ENCODE measurements around the gene AXL.

DNA sequence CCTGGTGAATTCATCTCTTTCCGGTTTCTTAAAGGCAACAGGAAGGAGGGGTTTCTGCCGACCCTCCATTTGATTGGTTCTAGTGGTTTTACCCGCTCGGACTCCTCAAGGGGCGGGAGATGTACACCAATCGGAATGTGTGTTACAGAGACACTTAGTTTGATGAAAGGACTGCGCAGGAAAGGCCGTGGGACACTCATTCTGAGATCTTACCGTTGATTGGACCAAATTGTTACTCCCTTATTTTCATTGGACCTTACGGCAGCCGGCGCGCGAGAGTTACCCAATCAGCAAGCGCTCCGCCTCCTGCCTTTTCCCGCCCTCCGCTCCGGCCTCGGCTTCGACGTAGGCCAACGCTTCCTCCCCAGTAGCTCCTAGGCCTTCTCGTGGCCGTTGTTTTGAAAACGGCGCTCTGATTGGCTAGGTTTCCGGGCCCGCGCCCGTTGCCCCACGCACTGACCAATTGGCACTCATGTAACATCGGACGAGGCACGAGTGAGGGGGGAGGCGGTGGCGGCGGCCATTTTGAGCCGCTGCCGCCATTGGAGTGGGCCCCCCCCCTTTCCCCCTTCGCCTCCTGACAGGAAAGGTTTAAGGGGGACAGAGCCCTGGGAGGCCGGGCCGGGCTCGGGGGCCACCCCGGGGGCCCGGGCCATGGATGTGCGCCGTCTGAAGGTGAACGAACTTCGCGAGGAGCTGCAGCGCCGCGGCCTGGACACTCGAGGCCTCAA lies 45.0 kb downstream of the AXL start, which contains the start of gene HNRNPUL1:
- TF ChIP-seq HIVEP1 (CRISPR knock-in tag; IDR thresholded peaks at IDR 0.05) (peak; percentile 70; the same call in 1 of the 2 replicates), MTF1 (CRISPR knock-in tag; IDR thresholded peaks at IDR 0.05) (no peak), ZBTB40 (IDR thresholded peaks at IDR 0.05) (no peak), ZBTB40 (CRISPR knock-in tag; IDR thresholded peaks at IDR 0.05) (peak; percentile 81), POLR2A (IDR thresholded peaks at IDR 0.05; ENCODE audit: insufficient read depth in 1 of 2, low read depth in 2 of 2, low read length in 2 of 2) (peak in 1 of 2 experiments; percentile 25; a peak in 3 of 4 replicates), FOXK1 (CRISPR knock-in tag; IDR thresholded peaks at IDR 0.05; ENCODE audit: borderline replicate concordance, low read depth) (peak; percentile 87; the same call in 1 of the 2 replicates), MXD1 (CRISPR knock-in tag; IDR thresholded peaks at IDR 0.05) (no peak; the same call in 1 of the 2 replicates), MXI1 (IDR thresholded peaks at IDR 0.05; ENCODE audit: borderline replicate concordance, low read depth, low read length) (0 out of 3 replicates have a peak, but pooled peaks have one; percentile 26), ATF7-NPFF (CRISPR knock-in tag; IDR thresholded peaks at IDR 0.05; ENCODE audit: low read depth) (peak; percentile 57; the same call in 1 of the 2 replicates), ZNF207 (IDR thresholded peaks at IDR 0.05; ENCODE audit: borderline replicate concordance) (no peak), DNMT3B (CRISPR knock-in tag; conservative IDR thresholded peaks at IDR 0.05) (no peak), EZH2 (conservative IDR thresholded peaks at IDR 0.05; ENCODE audit: low read depth, low read length) (no peak)
- TF ChIP-seq, protein P1, sequence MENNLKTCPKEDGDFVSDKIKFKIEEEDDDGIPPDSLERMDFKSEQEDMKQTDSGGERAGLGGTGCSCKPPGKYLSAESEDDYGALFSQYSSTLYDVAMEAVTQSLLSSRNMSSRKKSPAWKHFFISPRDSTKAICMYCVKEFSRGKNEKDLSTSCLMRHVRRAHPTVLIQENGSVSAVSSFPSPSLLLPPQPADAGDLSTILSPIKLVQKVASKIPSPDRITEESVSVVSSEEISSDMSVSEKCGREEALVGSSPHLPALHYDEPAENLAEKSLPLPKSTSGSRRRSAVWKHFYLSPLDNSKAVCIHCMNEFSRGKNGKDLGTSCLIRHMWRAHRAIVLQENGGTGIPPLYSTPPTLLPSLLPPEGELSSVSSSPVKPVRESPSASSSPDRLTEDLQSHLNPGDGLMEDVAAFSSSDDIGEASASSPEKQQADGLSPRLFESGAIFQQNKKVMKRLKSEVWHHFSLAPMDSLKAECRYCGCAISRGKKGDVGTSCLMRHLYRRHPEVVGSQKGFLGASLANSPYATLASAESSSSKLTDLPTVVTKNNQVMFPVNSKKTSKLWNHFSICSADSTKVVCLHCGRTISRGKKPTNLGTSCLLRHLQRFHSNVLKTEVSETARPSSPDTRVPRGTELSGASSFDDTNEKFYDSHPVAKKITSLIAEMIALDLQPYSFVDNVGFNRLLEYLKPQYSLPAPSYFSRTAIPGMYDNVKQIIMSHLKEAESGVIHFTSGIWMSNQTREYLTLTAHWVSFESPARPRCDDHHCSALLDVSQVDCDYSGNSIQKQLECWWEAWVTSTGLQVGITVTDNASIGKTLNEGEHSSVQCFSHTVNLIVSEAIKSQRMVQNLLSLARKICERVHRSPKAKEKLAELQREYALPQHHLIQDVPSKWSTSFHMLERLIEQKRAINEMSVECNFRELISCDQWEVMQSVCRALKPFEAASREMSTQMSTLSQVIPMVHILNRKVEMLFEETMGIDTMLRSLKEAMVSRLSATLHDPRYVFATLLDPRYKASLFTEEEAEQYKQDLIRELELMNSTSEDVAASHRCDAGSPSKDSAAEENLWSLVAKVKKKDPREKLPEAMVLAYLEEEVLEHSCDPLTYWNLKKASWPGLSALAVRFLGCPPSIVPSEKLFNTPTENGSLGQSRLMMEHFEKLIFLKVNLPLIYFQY (CRISPR knock-in tag; IDR thresholded peaks at IDR 0.05; ENCODE audit: borderline replicate concordance), result peak; percentile 39; the same call in 1 of the 2 replicates
- TF ChIP-seq, protein P2, sequence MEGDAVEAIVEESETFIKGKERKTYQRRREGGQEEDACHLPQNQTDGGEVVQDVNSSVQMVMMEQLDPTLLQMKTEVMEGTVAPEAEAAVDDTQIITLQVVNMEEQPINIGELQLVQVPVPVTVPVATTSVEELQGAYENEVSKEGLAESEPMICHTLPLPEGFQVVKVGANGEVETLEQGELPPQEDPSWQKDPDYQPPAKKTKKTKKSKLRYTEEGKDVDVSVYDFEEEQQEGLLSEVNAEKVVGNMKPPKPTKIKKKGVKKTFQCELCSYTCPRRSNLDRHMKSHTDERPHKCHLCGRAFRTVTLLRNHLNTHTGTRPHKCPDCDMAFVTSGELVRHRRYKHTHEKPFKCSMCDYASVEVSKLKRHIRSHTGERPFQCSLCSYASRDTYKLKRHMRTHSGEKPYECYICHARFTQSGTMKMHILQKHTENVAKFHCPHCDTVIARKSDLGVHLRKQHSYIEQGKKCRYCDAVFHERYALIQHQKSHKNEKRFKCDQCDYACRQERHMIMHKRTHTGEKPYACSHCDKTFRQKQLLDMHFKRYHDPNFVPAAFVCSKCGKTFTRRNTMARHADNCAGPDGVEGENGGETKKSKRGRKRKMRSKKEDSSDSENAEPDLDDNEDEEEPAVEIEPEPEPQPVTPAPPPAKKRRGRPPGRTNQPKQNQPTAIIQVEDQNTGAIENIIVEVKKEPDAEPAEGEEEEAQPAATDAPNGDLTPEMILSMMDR (CRISPR knock-in tag; IDR thresholded peaks at IDR 0.05), result peak; percentile 20; the same call in 1 of the 2 replicates

All from HepG2 (cell line).